ENCODE data around the gene CYP2D6.

DNA sequence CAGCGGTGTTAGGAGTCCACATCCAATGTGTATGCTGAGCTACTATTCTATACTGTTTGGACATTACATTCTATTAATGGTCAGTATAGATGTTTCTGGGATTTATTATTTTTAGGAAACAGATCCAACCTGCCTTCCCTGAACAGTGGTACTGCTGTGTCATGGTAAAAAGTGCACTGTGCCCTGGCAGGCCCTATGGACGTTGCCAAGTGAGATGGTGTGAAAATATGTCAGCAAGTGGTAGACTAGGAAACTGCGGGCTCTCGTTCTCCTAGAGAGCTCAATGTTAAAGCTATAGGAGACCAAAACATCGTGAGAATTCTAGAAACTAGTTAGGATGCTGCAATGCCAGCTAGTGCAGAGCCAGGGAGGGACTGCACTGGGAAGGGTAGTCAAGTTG, 26.0 kb upstream of the CYP2D6 start:
- no peak for TF ChIP-seq TCF7 (CRISPR knock-in tag; IDR thresholded peaks at IDR 0.05; ENCODE audit: low read depth)
- no peak for TF ChIP-seq ZNF317 (CRISPR knock-in tag; IDR thresholded peaks at IDR 0.05; ENCODE audit: borderline replicate concordance, low read depth)
- TF ChIP-seq, protein P1, sequence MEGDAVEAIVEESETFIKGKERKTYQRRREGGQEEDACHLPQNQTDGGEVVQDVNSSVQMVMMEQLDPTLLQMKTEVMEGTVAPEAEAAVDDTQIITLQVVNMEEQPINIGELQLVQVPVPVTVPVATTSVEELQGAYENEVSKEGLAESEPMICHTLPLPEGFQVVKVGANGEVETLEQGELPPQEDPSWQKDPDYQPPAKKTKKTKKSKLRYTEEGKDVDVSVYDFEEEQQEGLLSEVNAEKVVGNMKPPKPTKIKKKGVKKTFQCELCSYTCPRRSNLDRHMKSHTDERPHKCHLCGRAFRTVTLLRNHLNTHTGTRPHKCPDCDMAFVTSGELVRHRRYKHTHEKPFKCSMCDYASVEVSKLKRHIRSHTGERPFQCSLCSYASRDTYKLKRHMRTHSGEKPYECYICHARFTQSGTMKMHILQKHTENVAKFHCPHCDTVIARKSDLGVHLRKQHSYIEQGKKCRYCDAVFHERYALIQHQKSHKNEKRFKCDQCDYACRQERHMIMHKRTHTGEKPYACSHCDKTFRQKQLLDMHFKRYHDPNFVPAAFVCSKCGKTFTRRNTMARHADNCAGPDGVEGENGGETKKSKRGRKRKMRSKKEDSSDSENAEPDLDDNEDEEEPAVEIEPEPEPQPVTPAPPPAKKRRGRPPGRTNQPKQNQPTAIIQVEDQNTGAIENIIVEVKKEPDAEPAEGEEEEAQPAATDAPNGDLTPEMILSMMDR (IDR thresholded peaks at IDR 0.05) = no peak
- TF ChIP-seq MAX (CRISPR knock-in tag; IDR thresholded peaks at IDR 0.05) = no peak
- TF ChIP-seq MYBL2 (CRISPR knock-in tag; IDR thresholded peaks at IDR 0.05) = no peak
- TF ChIP-seq, protein P2, sequence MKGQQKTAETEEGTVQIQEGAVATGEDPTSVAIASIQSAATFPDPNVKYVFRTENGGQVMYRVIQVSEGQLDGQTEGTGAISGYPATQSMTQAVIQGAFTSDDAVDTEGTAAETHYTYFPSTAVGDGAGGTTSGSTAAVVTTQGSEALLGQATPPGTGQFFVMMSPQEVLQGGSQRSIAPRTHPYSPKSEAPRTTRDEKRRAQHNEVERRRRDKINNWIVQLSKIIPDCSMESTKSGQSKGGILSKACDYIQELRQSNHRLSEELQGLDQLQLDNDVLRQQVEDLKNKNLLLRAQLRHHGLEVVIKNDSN (CRISPR knock-in tag; IDR thresholded peaks at IDR 0.05) = no peak
- no peak for TF ChIP-seq NR3C1 (CRISPR knock-in tag; conservative IDR thresholded peaks at IDR 0.05; ENCODE audit: low read depth)
- TF ChIP-seq ESRRA (CRISPR knock-in tag; IDR thresholded peaks at IDR 0.05; ENCODE audit: borderline replicate concordance) = no peak
- TF ChIP-seq GTF2I (CRISPR knock-in tag; conservative IDR thresholded peaks at IDR 0.05) = no peak
- TF ChIP-seq ZNF263 (CRISPR knock-in tag; IDR thresholded peaks at IDR 0.05; ENCODE audit: low read depth) = no peak
- TF ChIP-seq SP1 (CRISPR knock-in tag; conservative IDR thresholded peaks at IDR 0.05) = no peak
- TF ChIP-seq JUN (CRISPR knock-in tag; IDR thresholded peaks at IDR 0.05) = no peak
- TF ChIP-seq, protein P3, sequence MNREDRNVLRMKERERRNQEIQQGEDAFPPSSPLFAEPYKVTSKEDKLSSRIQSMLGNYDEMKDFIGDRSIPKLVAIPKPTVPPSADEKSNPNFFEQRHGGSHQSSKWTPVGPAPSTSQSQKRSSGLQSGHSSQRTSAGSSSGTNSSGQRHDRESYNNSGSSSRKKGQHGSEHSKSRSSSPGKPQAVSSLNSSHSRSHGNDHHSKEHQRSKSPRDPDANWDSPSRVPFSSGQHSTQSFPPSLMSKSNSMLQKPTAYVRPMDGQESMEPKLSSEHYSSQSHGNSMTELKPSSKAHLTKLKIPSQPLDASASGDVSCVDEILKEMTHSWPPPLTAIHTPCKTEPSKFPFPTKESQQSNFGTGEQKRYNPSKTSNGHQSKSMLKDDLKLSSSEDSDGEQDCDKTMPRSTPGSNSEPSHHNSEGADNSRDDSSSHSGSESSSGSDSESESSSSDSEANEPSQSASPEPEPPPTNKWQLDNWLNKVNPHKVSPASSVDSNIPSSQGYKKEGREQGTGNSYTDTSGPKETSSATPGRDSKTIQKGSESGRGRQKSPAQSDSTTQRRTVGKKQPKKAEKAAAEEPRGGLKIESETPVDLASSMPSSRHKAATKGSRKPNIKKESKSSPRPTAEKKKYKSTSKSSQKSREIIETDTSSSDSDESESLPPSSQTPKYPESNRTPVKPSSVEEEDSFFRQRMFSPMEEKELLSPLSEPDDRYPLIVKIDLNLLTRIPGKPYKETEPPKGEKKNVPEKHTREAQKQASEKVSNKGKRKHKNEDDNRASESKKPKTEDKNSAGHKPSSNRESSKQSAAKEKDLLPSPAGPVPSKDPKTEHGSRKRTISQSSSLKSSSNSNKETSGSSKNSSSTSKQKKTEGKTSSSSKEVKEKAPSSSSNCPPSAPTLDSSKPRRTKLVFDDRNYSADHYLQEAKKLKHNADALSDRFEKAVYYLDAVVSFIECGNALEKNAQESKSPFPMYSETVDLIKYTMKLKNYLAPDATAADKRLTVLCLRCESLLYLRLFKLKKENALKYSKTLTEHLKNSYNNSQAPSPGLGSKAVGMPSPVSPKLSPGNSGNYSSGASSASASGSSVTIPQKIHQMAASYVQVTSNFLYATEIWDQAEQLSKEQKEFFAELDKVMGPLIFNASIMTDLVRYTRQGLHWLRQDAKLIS (CRISPR knock-in tag; IDR thresholded peaks at IDR 0.05; ENCODE audit: borderline replicate concordance) = no peak
